RWPE2 (cell line): Measurements from ENCODE around the gene ANO2.

Source experiments
- ATAC-seq: fragments of 200-7000 bp; cut with Tn5 transposase; 3 replicates; pipeline ENCODE4 v1.9.1; 2021; ENCODE audit warnings: low read depth
- DNase-seq: peaks from one replicate; pipeline ENCODE4 v3.0.0-alpha.2; 2020; ENCODE audit warnings: low spot score
- H3K27ac ChIP-seq: fragments of 450-650 bp; 2 replicates; pipeline ENCODE4 v1.5.1; 2017; ENCODE audit warnings: mild to moderate bottlenecking; ENCODE audit not compliant: poor library complexity, severe bottlenecking
- H3K27me3 ChIP-seq: fragments of 250-450 bp; sonication (Bioruptor Pico); 2 replicates; pipeline ENCODE4 v1.5.1; 2021; ENCODE audit warnings: mild to moderate bottlenecking, moderate library complexity; ENCODE audit not compliant: insufficient read depth, poor library complexity, severe bottlenecking
- H3K36me3 ChIP-seq: fragments of 250-450 bp; sonication (Bioruptor Pico); 2 replicates; pipeline ENCODE4 v1.5.1; 2020; ENCODE audit warnings: low read depth, mild to moderate bottlenecking, moderate library complexity
- H3K4me1 ChIP-seq: fragments of 250-450 bp; sonication (Bioruptor Pico); 2 replicates; pipeline ENCODE4 v1.5.1; 2021; ENCODE audit warnings: mild to moderate bottlenecking, moderate library complexity; ENCODE audit not compliant: insufficient read depth, poor library complexity, severe bottlenecking
- H3K4me3 ChIP-seq: fragments of 250-450 bp; sonication (Bioruptor Pico); 2 replicates; pipeline ENCODE4 v1.5.1; 2021; ENCODE audit warnings: mild to moderate bottlenecking, moderate library complexity; ENCODE audit not compliant: severe bottlenecking
- H3K9me3 ChIP-seq: fragments of 250-450 bp; sonication (Bioruptor Pico); 2 replicates; pipeline ENCODE4 v1.5.1; 2021; ENCODE audit warnings: mild to moderate bottlenecking, moderate library complexity; ENCODE audit not compliant: severe bottlenecking
- CTCF ChIP-seq: fragments of 450-650 bp; IDR thresholded peaks from one replicate; pipeline ENCODE4 v1.5.1; 2017; ENCODE audit warnings: mild to moderate bottlenecking, moderate library complexity; ENCODE audit not compliant: poor library complexity, severe bottlenecking

The ANO2 gene

GRCh38 chr12:5954661-5955060 is 9.6 kb upstream of the ANO2 start:
- ATAC-seq = no peak
- Histone ChIP-seq H3K9me3 (no peaks in the 10 kb centered on the region), H3K27ac (no peak overlapping the region), H3K27me3 (peaks cover 30% of the 10 kb centered on the region), H3K4me3 (no peak overlapping the region), H3K4me1 (no peaks in the 10 kb centered on the region), H3K36me3 (no peaks in the 10 kb centered on the region)
- DNase-seq = no peak
- no peak for TF ChIP-seq CTCF

- H3K9me3 ChIP-seq = no peaks in the 10 kb centered on the region
- H3K36me3 ChIP-seq = no peaks in the 10 kb centered on the region
- no peak overlapping the region for H3K4me3 ChIP-seq
- DNase-seq = no peak
- peaks cover 30% of the 10 kb centered on the region for H3K27me3 ChIP-seq
- no peaks in the 10 kb centered on the region for H3K4me1 ChIP-seq
- no peak overlapping the region for H3K27ac ChIP-seq
- no peak for TF ChIP-seq CTCF
- no peak for ATAC-seq
These were observed 9.0 kb upstream of the ANO2 start for GRCh38 chr12:5953835-5954586.

GRCh38 chr12:5952031-5952430 is 7.0 kb upstream of the ANO2 start:
- Histone ChIP-seq H3K27me3 (peaks cover 42% of the 10 kb centered on the region), H3K9me3 (no peaks in the 10 kb centered on the region), H3K4me1 (no peaks in the 10 kb centered on the region), H3K4me3 (no peak overlapping the region), H3K36me3 (no peaks in the 10 kb centered on the region), H3K27ac (no peak overlapping the region)
- no peak for TF ChIP-seq CTCF
- DNase-seq (no peak), ATAC-seq (no peak)

GRCh38 chr12:5948696-5949095 is 3.6 kb upstream of the ANO2 start:
- Histone ChIP-seq H3K27me3 (peaks cover 61% of the 10 kb centered on the region), H3K36me3 (no peaks in the 10 kb centered on the region), H3K9me3 (no peaks in the 10 kb centered on the region), H3K4me3 (no peak overlapping the region), H3K4me1 (no peaks in the 10 kb centered on the region), H3K27ac (no peak overlapping the region)
- ATAC-seq (no peak), DNase-seq (no peak)
- no peak for TF ChIP-seq CTCF

DNA sequence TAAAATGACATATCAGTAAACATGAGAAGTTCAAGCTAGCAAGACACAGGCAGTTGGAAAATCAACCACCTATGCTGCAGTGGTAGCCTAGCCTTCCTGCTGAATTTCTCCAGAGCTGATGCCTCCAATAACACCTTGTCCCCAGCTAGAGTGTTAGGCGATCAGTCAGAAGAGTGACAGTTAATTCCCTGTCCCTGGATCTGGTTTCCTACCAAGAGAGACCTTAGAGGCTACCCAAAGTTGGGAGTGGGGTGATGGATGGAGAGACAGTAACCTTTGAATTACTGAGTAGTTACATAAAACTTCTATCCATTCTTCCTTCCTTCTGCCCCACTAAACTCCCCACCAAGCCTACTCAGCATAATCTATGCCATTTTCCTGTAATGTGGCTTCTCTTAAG is 1.9 kb upstream of the ANO2 start:
- no peak overlapping the region for H3K27ac ChIP-seq
- TF ChIP-seq CTCF = no peak
- no peaks in the 10 kb centered on the region for H3K4me1 ChIP-seq
- no peak for DNase-seq
- ATAC-seq = no peak
- H3K4me3 ChIP-seq = no peak overlapping the region
- peaks cover 68% of the 10 kb centered on the region for H3K27me3 ChIP-seq
- no peaks in the 10 kb centered on the region for H3K36me3 ChIP-seq
- no peaks in the 10 kb centered on the region for H3K9me3 ChIP-seq
